GM19438 (cell line): Measurements from ENCODE around the gene TSPAN9.

Experiments used
- ATAC-seq: cut with Tn5 transposase; IDR thresholded peaks from one replicate; pipeline ENCODE4 v1.9.1; 2021; ENCODE audit warnings: low read depth; ENCODE audit not compliant: unreplicated experiment

The TSPAN9 gene

DNA sequence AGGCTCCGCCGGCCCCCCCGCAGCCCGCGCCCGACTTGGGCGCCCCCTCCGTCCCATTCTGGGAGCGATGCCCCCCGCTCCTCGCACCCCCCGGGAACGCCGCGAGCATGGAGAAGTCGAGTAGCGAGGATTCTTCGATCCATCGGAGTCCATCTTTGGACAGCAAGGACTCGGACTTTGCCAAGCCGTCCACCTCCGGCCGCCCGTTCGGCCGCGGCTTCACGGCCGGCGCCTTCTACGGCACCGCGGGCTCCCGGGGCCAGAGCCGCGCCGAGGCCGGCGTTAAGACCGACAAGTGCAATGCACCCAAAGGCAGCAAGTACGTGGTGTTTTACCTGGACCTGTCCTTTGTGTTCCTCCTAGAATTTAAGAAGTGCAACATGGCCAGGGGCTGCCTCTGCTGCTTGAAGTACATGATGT is 123.6 kb downstream of the TSPAN9 start:
- no peak for ATAC-seq

DNA sequence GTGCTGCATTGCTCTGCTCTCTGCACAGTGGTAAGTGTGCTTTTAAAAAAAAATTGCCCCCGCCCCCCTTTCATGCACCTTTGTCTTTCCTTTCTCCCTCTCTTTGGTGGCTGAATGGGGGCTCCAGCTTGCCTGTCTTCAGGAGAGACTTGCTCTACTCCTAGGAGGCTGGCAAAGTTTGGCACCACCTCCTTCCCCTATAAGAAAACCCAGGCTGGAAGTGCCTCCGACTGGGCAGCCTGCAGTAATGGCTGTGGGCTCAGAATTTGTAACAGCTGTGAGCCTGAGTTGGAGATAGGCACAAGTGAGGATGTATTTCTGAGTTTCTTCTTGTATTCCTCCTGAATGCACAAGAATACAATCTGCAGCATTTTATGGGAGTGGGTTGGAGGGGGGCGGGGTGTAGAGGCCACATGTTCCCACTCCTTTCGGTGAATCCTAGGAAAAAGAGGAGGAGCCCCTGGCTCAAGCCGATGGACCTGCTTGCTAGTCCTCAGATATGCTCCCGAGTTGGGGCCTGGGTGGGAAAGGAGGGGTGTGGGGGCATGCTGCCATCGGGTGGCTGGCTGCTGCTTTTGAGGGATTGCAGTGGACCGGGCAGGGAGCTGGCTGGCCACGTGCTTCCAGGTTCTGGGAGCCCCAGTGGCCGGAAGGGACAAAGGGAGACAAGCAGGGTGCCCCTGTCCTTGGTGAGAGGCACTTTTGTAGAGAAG is 124.3 kb downstream of the TSPAN9 start:
- ATAC-seq = no peak

DNA sequence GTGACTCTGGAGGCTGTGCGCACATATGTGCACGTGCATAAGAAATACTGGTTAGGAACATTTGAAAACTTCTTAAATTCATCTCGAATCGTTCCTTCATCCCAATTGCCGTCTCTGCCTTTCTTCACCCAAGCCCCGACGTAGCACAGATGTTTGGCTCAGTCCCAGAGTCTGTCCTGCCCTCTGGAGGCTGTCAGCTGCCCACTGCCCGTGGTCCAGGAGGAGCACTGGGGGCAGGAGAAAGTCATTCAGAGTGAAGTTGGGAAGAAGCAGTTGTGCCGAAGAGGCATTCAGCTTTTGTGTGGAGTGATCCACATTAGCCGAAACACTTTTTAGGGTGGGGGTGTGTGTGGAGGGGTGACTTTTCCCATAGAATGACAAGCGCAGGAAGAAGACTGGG is 124.9 kb downstream of the TSPAN9 start:
- no peak for ATAC-seq

DNA sequence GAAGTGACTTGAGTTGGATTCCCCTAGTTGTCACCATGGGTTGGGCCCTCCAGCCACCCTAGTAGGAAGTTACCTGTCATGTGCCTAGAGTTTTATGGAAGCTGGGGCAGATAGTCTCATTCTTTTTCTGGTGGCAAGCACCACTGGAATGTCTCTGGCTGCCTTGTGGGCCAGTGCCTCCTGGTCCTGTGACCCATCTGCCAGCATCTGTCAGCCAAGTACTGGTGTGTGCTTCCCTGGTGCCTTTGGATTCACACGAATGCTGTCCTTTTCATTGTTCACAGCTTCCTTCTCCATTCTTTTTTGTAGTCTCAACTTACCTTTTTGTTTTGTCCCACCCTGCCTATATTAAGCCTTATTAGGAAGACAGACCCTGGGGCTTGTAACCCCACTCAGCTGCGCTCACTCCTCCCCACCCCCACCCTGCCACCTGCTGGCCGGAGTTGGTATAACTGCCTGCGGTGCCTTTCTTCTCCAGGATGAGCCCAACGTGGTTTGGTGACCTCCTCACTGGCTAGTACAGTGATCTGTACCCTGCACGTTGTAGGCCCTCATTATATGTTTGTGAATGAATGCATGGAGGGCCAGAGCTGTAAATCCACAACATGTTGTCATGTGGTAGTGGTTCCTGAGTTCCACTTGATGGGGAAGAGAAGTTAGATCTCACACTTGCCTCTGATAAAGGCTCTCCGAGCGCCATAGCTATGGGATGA is 125.7 kb downstream of the TSPAN9 start:
- ATAC-seq = no peak

DNA sequence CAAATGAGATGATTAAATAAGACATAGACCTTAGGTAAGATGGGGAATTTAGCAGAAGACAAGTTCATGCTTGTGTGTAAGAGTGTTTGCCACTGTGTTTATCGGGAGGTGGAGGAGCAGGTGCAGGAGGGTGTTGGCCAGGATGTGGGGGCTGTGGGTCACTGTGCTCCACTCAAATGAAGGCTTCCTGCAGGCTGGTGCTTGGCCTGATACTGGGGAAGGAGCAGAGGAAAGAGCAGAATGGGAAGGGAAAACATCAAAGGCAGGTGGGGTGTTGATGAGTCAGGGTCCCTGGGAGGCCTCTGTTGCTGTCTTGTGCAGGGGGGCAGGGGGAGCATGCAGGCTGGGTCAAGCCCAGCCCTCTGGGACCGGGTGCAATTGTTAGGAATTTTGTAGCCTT is 126.5 kb downstream of the TSPAN9 start:
- ATAC-seq = no peak

DNA sequence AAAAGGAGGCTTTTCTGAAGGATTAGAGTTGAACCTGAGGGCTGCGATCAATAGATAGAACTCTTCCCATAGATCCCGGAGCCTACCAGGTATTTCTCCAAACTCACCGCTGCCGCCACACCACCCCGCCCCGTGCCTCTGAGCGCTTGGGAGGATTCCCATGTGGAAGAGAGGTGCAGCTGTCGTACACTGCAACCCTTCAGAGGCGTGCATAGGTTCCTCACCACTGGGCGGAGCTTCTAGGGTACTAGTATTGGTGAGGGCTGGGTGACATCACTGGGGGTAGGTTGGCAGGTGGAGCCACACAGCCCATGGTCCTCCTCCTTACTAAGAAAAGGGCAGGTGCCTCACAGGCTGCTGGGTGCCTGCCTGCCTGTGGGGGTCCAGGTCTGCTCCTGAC is 127.0 kb downstream of the TSPAN9 start:
- no peak for ATAC-seq

DNA sequence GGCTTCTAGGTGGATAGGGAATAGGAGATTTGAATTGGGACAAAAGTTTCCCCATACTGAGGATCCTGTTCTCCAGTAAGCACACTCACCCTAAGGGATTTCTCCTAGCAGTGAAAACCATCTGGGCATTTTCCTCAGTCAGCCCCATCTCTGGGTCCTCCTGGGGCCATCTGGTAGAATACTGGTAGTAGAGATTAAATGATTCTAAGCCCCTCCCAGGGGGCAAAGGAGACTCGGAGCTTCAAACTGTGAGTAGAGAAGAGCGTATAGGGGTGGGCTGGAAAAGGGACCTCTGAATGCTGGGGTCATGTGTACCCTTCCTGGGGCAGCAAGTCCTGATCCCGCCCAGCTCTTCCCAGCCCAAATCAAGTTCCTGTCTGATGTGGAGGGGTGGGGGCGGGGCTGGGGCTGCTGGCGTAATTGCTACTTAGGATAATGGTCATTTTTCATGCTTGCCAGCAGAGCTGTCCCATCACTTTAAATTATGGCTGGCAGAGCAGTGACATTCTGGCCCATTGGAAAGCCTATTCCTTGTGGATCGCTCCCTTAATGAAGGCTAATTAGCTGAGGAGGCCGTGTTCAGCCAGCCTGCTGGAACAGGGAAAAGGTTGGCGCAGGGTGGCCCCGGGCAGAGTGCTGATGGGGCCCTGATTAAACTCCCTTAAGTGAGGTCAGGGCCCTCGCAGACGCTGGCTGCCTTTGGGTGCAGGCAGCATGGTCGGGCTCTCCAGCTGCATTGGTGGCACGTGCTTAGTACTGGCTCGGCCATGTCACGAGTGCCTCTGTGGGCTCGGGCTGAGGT is 127.8 kb downstream of the TSPAN9 start:
- ATAC-seq = no peak

DNA sequence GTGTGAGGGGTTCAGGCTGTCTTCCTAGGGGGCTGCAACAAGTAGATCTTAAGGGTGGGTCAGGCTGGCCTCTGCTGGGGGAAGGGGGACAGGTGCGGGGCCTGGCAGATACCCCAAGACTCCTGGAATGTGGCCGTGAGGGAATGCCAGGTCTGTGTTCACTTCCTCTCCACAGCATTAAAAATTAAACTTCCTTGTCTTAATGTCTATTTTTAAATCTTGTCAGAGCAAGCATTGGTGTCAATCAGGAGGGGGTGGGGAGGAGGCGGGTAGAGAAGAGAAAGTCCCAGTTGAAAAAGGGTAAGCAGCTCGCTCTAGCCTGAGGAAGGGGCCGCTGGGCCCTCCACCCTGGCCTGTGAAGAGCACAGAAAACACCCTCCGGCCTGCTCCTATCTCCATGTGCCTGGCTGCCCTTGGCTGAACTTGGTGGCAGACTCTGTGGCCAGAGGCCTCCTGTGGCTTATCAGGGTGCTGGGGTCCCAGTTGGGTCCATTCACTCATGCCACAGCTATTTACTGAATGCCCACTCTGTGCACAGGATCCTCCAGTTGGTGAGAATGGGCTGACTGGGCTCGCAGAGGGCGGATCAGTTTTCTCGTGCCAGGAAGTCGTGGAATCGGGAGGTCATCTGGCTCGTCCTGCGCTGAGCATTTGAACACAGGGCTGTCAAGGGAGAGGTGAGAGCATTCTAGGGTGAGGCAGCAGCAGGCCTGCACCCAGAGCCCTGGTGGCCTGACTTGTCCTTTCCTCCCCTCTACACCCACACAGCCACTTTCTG is 128.8 kb downstream of the TSPAN9 start:
- ATAC-seq = no peak

DNA sequence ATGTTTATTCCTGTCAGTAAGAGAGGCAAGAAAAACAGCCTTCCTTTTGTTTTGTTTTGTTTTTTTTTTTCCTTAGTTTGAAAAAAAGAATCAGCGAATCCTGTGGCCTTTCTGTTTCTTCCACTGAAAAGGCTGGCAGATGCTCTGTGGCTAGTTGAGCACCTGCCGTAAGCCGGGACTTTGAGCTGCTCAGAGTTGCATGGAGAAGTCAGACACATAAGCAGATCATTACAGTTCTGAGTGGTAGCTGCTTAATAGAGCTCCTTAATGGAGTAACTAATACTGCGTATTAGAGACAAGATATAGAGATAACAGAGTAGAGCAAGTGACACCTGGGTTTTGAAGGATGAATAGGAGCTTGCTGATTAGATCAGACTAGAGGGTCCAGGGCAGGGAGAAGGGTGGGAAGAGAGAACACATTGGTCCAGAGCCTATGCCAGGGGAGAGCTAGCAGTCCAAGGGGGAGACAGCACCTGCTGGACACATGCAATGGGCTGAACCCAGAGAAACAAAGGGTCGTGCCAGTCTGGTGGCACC is 129.4 kb downstream of the TSPAN9 start:
- no peak for ATAC-seq

DNA sequence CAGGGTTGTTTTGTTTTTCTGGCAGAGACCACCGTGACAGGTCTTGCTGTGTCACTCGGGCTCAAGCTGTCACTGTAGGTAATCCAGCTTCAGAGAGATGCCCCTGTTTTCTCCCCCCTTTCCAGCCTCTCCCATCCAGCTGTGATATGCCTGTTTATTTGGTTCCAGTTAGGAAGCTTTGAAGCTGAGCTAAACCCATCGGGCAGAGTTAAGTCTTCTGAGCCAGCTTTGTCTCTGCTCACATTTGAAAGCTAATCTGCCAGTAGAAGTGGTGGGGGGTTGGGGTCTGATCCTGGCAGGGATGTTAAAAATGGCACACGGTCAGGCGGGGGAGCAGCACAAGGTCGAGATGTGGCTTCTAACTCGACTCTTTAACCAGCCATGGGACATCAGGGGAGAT is 130.0 kb downstream of the TSPAN9 start:
- no peak for ATAC-seq

DNA sequence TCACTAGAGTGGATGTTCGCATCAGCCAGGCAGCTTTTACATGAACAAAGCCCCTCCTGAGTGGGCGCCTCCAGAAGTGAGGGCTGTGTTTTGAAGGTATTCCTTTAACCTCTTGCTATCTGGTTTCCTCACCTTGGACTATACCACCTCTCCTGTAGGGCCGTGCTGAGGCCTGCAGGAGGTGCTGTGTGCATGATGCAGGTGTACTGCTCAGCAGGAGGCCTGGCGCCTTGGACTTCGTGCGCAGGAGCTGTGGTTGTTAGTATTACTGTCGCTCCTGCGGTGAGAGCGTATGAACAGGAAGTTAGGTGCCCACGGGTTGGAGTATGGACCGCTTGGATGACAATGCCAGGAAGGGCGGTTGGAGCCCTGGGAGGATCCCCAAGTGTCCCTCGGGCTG is 130.7 kb downstream of the TSPAN9 start:
- no peak for ATAC-seq

DNA sequence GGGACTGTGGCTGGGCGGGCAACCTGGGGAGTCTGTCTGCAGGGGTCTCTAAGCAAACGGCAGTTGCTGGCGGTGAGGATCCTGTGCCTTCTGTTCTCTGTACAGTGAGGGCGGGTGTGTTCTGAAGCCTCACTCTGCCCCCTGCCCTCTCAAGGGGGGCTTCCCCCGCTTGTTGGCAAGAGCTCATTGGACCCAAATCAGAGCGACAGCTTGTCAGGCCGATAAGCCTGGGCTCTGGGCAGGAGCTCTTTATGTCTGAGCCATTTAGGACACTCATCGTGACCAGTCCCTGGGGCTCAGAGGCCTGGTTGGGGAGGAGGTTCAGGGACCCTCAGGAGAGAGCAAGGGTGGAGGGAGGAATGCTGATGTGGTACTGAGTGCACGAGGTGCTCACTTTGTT is 136.0 kb downstream of the TSPAN9 start:
- no peak for ATAC-seq

DNA sequence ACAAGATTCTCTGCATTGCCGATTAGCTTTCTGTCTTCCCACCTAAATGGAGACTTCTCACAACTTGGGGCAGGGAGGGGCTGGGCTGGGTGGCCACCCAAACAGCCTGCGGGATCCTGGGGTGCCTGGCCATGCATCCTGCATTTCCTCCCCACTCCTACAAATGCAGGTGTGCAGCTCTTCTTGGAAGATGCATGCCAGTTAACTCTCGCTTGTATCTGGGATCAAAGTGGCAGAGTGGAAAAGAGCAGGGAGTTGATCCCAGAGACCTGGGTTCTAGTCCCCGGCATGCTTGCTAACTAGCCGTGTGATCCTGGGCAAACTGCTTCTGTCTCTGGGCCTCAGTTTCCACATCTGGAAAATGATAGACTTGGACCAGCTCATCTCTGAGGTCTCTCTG is 136.6 kb downstream of the TSPAN9 start:
- no peak for ATAC-seq

DNA sequence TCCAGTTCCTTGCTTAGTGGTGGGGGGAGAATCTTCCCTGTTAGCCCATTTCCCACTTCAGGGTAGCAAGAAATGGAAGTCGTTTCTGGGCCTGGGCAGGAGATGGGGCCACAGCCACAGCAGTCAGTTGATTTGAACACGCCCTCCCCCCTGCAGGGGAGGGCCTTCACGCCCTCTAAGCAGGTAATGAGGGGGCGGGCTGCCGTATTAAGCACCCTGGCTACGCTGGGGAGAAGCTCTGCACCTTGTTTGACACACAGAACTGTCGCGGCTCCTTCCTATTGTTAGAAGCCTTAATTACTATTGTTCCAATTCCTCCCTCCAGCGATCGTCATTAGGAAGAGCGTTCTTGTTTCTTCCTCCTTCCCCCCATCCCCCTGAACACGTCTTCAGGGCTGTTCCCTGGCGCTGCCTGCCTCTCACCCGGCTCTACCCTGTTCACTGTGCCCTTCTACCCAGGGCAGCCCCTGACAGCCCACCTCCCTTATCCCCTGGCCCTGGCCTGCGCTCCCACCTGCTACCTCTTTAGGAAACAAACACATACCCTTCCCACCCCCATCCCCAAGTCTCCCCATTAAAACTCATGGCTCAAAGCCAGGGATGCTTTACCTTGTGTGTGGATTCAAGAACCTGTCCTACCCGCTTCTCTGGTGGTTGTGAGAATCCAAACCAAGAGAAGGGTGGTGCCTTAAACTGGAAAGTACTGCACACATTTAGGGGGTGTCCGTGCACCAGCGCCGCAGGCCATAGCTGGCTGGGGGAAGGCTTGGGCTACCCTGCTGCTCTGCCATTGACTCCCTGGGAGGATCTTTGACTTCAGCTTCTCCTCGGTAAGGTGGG is 137.6 kb downstream of the TSPAN9 start:
- no peak for ATAC-seq

DNA sequence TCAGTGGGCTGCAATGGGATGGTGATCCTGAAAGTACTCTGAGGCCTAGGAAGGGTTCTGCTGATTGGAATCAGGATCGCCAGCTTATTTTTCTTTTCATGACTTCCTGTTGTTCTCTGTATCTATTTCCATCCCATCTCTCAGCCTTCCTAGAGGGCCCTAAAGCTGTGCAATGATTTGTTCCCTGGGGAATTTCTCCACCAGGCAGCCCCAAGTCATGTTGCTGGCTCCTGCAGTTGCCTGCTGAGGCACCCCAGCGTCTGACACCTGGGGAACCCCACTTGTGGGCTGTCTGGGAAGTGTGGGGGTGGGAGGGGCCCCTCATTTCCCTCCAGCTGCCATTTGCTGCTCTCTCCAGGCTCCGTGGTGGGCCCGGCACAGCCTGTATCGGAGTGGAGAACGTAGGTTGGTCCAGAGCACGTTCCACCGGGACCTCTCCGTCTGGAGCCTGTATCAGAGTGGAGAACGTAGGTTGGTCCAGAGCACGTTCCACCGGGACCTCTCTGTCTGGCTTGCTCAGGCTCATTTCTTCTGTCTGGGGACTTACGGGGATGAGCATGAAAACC is 138.3 kb downstream of the TSPAN9 start:
- no peak for ATAC-seq

DNA sequence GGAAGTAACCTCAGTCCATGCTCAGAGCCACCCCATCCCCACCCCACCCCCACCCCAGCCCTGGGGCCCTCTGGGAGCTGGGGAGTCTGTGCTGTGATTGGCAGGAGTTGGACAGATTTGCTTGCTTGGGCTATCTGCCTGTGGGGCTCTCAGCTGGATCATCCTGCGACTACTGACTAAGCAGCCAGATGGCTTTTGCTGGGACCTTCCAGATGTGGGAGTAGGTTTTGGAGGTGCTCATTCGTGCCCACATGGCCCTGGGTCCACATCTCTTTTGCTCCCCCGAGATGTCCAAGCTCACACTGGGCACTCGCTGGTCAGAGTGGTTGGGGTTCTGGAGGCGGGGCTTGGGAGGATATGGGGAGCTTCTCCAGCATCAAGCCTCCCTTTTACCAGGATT is 138.9 kb downstream of the TSPAN9 start:
- ATAC-seq = no peak

DNA sequence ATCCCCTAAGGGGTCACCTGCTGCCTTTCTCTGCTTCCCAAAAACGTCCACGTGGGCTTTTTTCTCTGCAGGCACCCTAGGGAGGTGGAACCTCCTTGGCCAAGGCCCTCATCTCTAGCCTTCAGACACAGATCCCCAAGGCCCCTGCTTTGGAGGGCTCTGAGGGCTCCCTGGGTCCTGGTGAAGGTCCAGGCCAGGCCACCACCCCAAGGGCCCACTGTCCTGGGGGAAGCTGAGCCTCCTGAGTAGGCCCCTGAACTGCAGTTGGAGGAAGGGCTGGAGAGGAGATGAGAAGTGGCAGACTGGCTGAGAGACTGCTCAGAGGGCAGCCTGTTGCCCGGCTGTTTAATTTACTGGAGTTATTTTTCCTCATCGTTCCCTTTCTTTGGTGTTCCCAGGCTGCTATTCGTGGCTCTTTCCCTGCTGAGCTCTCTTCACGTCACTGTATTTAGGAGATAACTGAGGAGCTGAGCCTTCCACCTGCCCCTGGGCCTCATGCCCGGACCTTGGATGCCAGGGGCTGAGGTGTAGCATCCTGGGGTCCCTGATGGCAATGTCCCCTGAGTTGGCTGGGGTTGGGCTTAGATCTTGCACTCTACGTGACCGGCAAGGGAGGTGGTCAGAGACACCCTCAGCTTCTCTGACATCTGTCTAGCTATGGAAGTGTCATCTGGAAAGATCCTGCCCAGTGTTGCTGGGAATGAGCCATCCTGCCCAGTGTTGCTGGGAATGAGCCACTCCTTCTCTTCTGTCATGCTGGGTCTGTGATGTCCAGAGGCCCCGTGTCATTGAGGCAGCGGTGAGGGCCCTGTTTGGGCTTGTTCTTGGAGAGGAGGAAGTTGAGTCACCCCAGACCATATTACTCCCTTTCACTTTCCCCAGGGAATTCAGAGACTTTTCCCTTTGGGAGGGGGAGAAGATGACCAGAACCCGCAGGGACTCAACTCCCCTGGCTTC is 139.8 kb downstream of the TSPAN9 start:
- ATAC-seq = no peak

DNA sequence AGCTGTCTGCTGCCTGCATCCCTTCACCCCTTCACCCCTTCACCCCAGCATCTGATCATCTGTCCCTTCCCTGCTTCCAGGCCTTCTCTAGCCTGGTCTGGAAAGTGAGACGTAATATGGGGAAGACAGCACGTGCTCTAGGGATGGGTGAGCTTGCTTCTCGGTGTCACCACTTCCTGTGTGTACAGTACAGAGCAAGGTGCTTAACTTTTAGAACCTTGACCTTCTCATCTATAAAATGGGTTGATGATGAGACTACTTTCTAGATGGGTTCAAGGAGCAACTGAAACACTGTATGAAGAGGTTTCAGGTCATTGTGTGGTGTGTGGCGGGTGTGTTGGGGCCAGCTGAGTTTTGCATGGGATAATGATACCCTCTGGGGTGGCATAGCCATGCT is 140.5 kb downstream of the TSPAN9 start:
- no peak for ATAC-seq
